Measurements from ENCODE around the gene ZNHIT1. TPM values are rescaled to one million over a fixed set of nuclear protein-coding genes. Genes with fewer than 3 reads are reported as not detected.
A peak's percentile ranks its signal among the peaks of the same experiment; 100 is the strongest.

Gene ZNHIT1
- total RNA-seq, 1 donor from 2014 or later: 39.1 TPM

- no peaks in the 10 kb centered on the region for H3K36me3 ChIP-seq
- H4K20me1 ChIP-seq (ENCODE audit: low read depth): no peaks in the 10 kb centered on the region
- Mint-ChIP-seq H3K27me3 (ENCODE audit: insufficient read depth, low read depth) (peaks cover 16% of the 10 kb centered on the region), H3K4me3 (no peak overlapping the region), H3K27ac (no peak overlapping the region), H3K9me3 (no peaks in the 10 kb centered on the region), H3K36me3 (no peaks in the 10 kb centered on the region), H3K4me1 (no peaks in the 10 kb centered on the region)
- H3K9ac ChIP-seq: no peak overlapping the region
- DNase-seq (ENCODE audit: low spot score): no peak
- H3K4me3 ChIP-seq: no peak overlapping the region
- no peaks in the 10 kb centered on the region for H3K9me3 ChIP-seq (ENCODE audit: low read depth)
- H3K27me3 ChIP-seq: no peaks in the 10 kb centered on the region
- H3K4me1 ChIP-seq: no peaks in the 10 kb centered on the region
- no peaks in the 10 kb centered on the region for H3F3A ChIP-seq (ENCODE audit: low read depth)
- H3K79me2 ChIP-seq (ENCODE audit: low read depth): no peaks in the 10 kb centered on the region
- no peak overlapping the region for H3K27ac ChIP-seq
- TF ChIP-seq EZH2 (IDR thresholded peaks at IDR 0.05): no peak
- no peak for TF ChIP-seq EZH2phosphoT487 (IDR thresholded peaks at IDR 0.05)
- TF ChIP-seq, protein P1, sequence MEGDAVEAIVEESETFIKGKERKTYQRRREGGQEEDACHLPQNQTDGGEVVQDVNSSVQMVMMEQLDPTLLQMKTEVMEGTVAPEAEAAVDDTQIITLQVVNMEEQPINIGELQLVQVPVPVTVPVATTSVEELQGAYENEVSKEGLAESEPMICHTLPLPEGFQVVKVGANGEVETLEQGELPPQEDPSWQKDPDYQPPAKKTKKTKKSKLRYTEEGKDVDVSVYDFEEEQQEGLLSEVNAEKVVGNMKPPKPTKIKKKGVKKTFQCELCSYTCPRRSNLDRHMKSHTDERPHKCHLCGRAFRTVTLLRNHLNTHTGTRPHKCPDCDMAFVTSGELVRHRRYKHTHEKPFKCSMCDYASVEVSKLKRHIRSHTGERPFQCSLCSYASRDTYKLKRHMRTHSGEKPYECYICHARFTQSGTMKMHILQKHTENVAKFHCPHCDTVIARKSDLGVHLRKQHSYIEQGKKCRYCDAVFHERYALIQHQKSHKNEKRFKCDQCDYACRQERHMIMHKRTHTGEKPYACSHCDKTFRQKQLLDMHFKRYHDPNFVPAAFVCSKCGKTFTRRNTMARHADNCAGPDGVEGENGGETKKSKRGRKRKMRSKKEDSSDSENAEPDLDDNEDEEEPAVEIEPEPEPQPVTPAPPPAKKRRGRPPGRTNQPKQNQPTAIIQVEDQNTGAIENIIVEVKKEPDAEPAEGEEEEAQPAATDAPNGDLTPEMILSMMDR (IDR thresholded peaks at IDR 0.05): no peak
- no peak overlapping the region for H3K4me2 ChIP-seq
- no peak overlapping the region for H2AFZ ChIP-seq (replicated peaks)
Observed at GRCh38 chr7:101189109-101189508, 28.9 kb upstream of the ZNHIT1 start.

GRCh38 chr7:101195884-101196283, 22.1 kb upstream of the ZNHIT1 start:
- no peak overlapping the region for H3K4me2 ChIP-seq
- H3K79me2 ChIP-seq (ENCODE audit: low read depth): no peaks in the 10 kb centered on the region
- Mint-ChIP-seq H3K4me3 (peak overlapping the region; percentile 33), H3K27me3 (ENCODE audit: insufficient read depth, low read depth) (peaks cover 5% of the 10 kb centered on the region), H3K27ac (no peak overlapping the region), H3K36me3 (no peaks in the 10 kb centered on the region), H3K9me3 (no peaks in the 10 kb centered on the region), H3K4me1 (peaks cover 5% of the 10 kb centered on the region)
- H3F3A ChIP-seq (ENCODE audit: low read depth): no peaks in the 10 kb centered on the region
- no peak overlapping the region for H2AFZ ChIP-seq (replicated peaks)
- DNase-seq (ENCODE audit: low spot score): no peak
- no peaks in the 10 kb centered on the region for H4K20me1 ChIP-seq (ENCODE audit: low read depth)
- H3K36me3 ChIP-seq: no peaks in the 10 kb centered on the region
- no peaks in the 10 kb centered on the region for H3K4me1 ChIP-seq
- no peak overlapping the region for H3K27ac ChIP-seq
- no peak overlapping the region for H3K9ac ChIP-seq
- no peak overlapping the region for H3K4me3 ChIP-seq
- TF ChIP-seq, protein P1 (IDR thresholded peaks at IDR 0.05): no peak
- TF ChIP-seq EZH2phosphoT487 (IDR thresholded peaks at IDR 0.05): no peak
- no peak for TF ChIP-seq EZH2 (IDR thresholded peaks at IDR 0.05)
- H3K9me3 ChIP-seq (ENCODE audit: low read depth): no peaks in the 10 kb centered on the region
- peaks cover 9% of the 10 kb centered on the region for H3K27me3 ChIP-seq

- H3K27ac ChIP-seq: no peak overlapping the region
- no peaks in the 10 kb centered on the region for H3F3A ChIP-seq (ENCODE audit: low read depth)
- peaks cover 30% of the 10 kb centered on the region for H3K27me3 ChIP-seq
- Mint-ChIP-seq H3K27me3 (ENCODE audit: insufficient read depth, low read depth) (peaks cover 16% of the 10 kb centered on the region), H3K9me3 (no peaks in the 10 kb centered on the region), H3K4me3 (no peak overlapping the region), H3K36me3 (no peaks in the 10 kb centered on the region), H3K27ac (no peak overlapping the region), H3K4me1 (peaks cover 6% of the 10 kb centered on the region)
- no peak overlapping the region for H3K4me3 ChIP-seq
- H3K9ac ChIP-seq: no peak overlapping the region
- DNase-seq (ENCODE audit: low spot score): no peak
- H4K20me1 ChIP-seq (ENCODE audit: low read depth): no peaks in the 10 kb centered on the region
- no peak overlapping the region for H3K4me2 ChIP-seq
- TF ChIP-seq, protein P1 (IDR thresholded peaks at IDR 0.05): no peak
- TF ChIP-seq EZH2phosphoT487 (IDR thresholded peaks at IDR 0.05) (no peak), EZH2 (IDR thresholded peaks at IDR 0.05) (no peak)
- H3K9me3 ChIP-seq (ENCODE audit: low read depth): no peaks in the 10 kb centered on the region
- H3K79me2 ChIP-seq (ENCODE audit: low read depth): no peaks in the 10 kb centered on the region
- H3K4me1 ChIP-seq: no peaks in the 10 kb centered on the region
- no peaks in the 10 kb centered on the region for H3K36me3 ChIP-seq
- H2AFZ ChIP-seq (replicated peaks): no peak overlapping the region
Observed at GRCh38 chr7:101197991-101198390, 20.0 kb upstream of the ZNHIT1 start.
